ENCODE data around the gene KIF26B. TPM values are rescaled to one million over a fixed set of nuclear protein-coding genes. Genes with fewer than 3 reads are reported as not detected.

KIF26B gene
- total and polyA plus RNA-seq, 2 of the 4 experiments (the other 2 are of a cell fraction): 0.53 to 0.54 TPM

GRCh38 chr1:245561665-245562234 is 407.0 kb downstream of the KIF26B start:
- dilution Hi-C loops (cut with HindIII; ENCODE audit: low sequenced_read_pairs, unreplicated experiment): no loop called here
- ATAC-seq (ENCODE audit: low read depth): no peak
- CTCF ChIA-PET: no interaction called here

More at GRCh38 chr1:245561665-245562234, 407.0 kb downstream of the KIF26B start:
- DNase-seq: no peak
- Histone ChIP-seq H3K18ac (ENCODE audit: low read depth, low read length) (no peak overlapping the region), H3K9ac (ENCODE audit: low read depth, low read length) (no peak overlapping the region), H3K27me3 (ENCODE audit: control insufficient read depth, insufficient read depth, low read length) (no peaks in the 10 kb centered on the region; the same call in 1 of the 2 replicates), H3K56ac (ENCODE audit: extremely low read depth, insufficient read depth, low read length) (no peak overlapping the region), H2BK120ac (ENCODE audit: low read depth, low read length) (no peak overlapping the region), H4K20me1 (ENCODE audit: insufficient read depth, low read length) (no peaks in the 10 kb centered on the region), H3K9me3 (ENCODE audit: control insufficient read depth, insufficient read depth, low read length) (no peaks in the 10 kb centered on the region), H3K4me1 (ENCODE audit: control insufficient read depth, insufficient read depth, low read length) (no peaks in the 10 kb centered on the region), H3K36me3 (ENCODE audit: control insufficient read depth, insufficient read depth, low read length) (no peaks in the 10 kb centered on the region), H3K79me1 (ENCODE audit: low read depth in 1 of 2, low read length in 2 of 2) (no peaks in the 10 kb centered on the region), H4K91ac (ENCODE audit: insufficient read depth, low read depth, low read length) (no peak overlapping the region), H4K5ac (ENCODE audit: low read depth, low read length) (no peak overlapping the region), H3K4me2 (ENCODE audit: low read depth, low read length) (no peak overlapping the region), H2BK15ac (ENCODE audit: low read depth, low read length) (no peak overlapping the region), H2AK9ac (replicated peaks; ENCODE audit: low read depth, low read length, poor library complexity) (no peak overlapping the region), H2AK5ac (ENCODE audit: low read depth, low read length) (no peak overlapping the region), H2AFZ (replicated peaks; ENCODE audit: low read length, poor library complexity) (no peak overlapping the region), H3K14ac (replicated peaks; ENCODE audit: low read depth, low read length) (no peak overlapping the region), H3K27ac (ENCODE audit: insufficient read depth, low read length) (no peak overlapping the region), H3K4me3 (ENCODE audit: insufficient read depth, low read depth, low read length) (no peak overlapping the region), H3K9me1 (ENCODE audit: insufficient read depth, low read length) (no peaks in the 10 kb centered on the region), H4K8ac (ENCODE audit: low read depth in 2 of 2, low read length in 2 of 2) (no peak overlapping the region), H3K4ac (ENCODE audit: low read depth, low read length) (no peak overlapping the region), H3K23ac (ENCODE audit: low read depth, low read length) (no peak overlapping the region), H2BK20ac (ENCODE audit: low read depth, low read length) (no peak overlapping the region), H2BK5ac (ENCODE audit: low read depth, low read length, poor library complexity, severe bottlenecking) (no peak overlapping the region)
- in situ Hi-C loops (cut with MboI; ENCODE audit: low sequenced_read_pairs) (no loop called here), intact Hi-C loops (cut with micrococcal nuclease) (no loop called here)
- WGBS, 2 experiments (ENCODE audit: extremely low coverage in 2 of 2, insufficient read length in 1 of 2): 75% methylated on average over 2 of the region's 10 CpGs; no CpG with 5 or more reads in 1 of the 2 experiments
- TF ChIP-seq MAZ (IDR thresholded peaks at IDR 0.05; ENCODE audit: borderline replicate concordance, low read depth, low read length) (no peak), MXI1 (IDR thresholded peaks at IDR 0.05; ENCODE audit: borderline replicate concordance, low read depth, low read length) (no peak), USF2 (IDR thresholded peaks at IDR 0.05; ENCODE audit: low read depth, low read length) (no peak), CEBPB (IDR thresholded peaks at IDR 0.05; ENCODE audit: low read depth, low read length) (no peak), RFX5 (IDR thresholded peaks at IDR 0.05; ENCODE audit: low read depth, low read length) (no peak), SMC3 (IDR thresholded peaks at IDR 0.05; ENCODE audit: low read depth, low read length) (no peak), BHLHE40 (IDR thresholded peaks at IDR 0.05; ENCODE audit: low read depth, low read length) (no peak), RCOR1 (IDR thresholded peaks at IDR 0.05; ENCODE audit: insufficient replicate concordance, low read length) (no peak), NFE2L2 (IDR thresholded peaks at IDR 0.05; ENCODE audit: low read depth, low read length) (no peak), RAD21 (IDR thresholded peaks at IDR 0.05; ENCODE audit: low read length) (no peak), FOS (IDR thresholded peaks at IDR 0.05; ENCODE audit: low read depth, low read length) (no peak), MAFK (IDR thresholded peaks at IDR 0.05; ENCODE audit: low read depth, low read length) (no peak)
- TF ChIP-seq, protein P1, sequence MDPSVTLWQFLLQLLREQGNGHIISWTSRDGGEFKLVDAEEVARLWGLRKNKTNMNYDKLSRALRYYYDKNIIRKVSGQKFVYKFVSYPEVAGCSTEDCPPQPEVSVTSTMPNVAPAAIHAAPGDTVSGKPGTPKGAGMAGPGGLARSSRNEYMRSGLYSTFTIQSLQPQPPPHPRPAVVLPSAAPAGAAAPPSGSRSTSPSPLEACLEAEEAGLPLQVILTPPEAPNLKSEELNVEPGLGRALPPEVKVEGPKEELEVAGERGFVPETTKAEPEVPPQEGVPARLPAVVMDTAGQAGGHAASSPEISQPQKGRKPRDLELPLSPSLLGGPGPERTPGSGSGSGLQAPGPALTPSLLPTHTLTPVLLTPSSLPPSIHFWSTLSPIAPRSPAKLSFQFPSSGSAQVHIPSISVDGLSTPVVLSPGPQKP (IDR thresholded peaks at IDR 0.05; ENCODE audit: borderline replicate concordance, low read depth, low read length): no peak
- no TSS peak for BruUV-seq (replicated peaks)
- POLR2A ChIA-PET (ENCODE audit: unreplicated experiment): no interaction called here

All from IMR-90 (cell line).